HG02852 (cell line): ENCODE data around the gene ST8SIA3.

Experiments
- ATAC-seq: cut with Tn5 transposase; IDR thresholded peaks from one replicate; pipeline ENCODE4 v1.9.1; 2021; ENCODE audit warnings: mild to moderate bottlenecking, moderate library complexity; ENCODE audit not compliant: unreplicated experiment

ST8SIA3 gene, protein sequence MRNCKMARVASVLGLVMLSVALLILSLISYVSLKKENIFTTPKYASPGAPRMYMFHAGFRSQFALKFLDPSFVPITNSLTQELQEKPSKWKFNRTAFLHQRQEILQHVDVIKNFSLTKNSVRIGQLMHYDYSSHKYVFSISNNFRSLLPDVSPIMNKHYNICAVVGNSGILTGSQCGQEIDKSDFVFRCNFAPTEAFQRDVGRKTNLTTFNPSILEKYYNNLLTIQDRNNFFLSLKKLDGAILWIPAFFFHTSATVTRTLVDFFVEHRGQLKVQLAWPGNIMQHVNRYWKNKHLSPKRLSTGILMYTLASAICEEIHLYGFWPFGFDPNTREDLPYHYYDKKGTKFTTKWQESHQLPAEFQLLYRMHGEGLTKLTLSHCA

DNA sequence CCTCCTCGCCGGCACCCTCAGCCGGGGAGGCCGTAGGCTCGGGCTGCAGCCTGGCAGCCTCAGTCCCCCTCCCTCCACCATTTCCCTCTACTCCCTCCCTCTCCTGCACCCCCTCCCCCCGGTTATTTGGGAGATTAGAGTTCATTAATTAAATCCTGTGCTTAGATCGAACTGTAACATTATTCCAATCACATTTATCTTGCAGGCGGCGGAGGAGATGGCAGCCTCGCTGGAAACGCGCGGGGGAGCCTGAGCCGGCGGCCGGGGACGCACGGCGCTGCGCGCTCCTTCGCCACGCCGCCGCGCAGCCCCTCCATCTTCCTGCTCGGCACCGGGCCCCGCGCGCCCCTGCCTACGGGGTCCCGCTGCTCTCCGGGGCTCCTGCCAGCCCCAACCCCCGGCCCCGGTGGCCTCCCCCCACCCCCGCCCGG, at the start of gene ST8SIA3:
Gene ST8SIA3, plus strand, starts transcription at position 287 of the 431 bp plus-strand sequence. CDS start 290 bp downstream, outside the sequence.
- ATAC-seq = no peak

DNA sequence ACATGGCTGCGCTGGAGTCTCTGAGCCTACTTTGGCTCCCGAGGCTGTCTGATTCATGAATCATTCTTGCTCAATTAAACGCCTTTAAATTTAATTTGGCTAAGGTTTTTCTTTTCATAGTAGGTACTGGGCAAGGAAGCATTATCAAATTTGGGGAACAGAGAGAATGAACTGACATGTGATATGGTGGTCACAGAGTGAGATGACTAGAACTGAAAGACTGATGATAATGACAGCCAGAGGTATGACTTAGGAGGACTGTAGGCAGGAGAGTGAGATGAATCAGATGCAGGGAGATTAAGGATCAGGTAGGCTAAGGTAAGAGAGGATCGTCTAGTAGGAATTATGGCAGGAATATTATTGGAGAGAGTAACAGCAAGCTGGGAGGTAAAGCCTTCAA, 40.9 kb upstream of the ST8SIA3 start:
- no peak for ATAC-seq

DNA sequence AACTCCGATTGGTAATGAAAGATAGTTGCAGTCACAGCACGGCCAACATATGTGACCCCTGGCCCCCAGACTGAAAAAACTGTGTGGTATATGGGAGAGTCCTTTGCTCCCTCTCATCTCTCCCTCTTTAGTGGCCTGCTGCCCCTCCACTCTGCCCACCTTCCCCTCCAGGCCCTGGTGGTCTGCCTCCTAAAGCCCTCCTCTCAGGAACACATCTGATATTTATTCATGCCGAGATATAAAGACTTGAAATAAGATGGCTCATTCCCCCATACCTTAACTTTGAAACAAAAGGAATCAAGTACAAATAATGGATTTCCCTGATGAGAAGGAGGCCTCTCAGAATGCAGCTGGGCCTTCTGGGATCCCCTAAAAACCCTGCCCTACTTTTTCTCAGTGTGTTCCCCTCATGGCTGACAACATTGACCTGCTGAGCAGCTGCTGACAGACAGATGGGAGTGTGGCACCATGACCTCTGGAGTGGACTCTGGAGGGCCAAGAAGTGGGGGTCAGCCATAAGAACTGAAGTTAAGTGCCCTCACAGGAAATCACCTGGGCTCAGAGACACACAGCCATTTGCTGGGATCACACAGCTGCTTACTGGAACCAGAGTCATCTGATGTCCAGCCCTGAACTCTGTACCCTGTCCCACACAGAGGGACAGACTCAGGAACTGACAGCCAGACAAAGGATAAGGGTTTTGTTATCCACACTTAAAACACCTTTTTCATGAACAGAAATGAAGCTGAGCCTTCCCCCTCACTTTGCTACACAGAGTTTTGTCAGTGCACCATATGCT, 39.8 kb upstream of the ST8SIA3 start:
- ATAC-seq = no peak

DNA sequence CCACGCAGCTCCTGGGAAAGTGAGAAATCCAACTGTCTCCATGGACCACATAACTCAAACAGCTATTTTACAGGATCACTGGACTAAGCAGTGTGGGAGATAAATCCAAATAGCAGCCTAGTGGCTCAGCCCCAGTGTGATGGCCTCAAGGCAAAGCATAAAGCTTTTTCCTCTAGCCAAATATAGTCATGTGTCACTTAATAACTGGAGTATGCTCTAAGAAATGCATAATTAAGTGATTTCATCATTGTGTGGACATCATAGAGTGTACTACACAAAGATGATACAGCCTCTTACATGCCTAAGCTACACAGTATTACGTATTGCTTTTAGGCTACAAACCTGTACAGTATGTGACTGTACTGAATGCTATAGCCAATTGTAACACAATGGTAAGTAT, 31.8 kb upstream of the ST8SIA3 start:
- no peak for ATAC-seq

DNA sequence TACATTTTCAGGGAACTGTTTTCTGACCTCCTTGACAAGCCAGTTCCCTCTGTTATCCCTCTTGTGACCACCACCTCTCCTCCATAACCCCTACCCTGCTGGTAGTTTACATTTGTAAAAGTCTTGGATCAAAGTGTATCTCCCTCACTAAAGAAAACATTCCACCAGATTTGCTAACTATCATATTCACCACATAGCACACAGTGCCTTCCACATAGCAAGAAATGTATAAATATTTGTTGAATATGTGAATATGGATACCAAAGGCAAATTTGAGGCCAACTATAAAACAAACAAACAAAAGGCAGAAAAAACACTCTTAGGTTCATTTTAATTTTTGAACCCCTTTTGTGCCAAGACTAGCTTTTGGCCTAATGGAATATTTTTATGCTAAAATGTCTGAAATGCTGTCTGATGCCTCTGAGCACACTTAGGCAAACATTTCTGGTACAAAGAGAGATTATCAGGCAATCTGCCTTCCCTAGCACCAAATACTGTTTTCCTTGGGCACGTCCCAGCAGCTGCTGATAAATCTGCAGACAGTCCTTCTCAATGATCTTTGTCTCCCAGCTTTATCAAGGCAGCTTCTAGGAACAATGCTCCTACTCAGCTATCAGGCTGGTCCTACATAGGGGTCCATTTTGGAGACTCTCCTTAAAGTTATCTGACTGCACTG, 26.7 kb upstream of the ST8SIA3 start:
- ATAC-seq = no peak

DNA sequence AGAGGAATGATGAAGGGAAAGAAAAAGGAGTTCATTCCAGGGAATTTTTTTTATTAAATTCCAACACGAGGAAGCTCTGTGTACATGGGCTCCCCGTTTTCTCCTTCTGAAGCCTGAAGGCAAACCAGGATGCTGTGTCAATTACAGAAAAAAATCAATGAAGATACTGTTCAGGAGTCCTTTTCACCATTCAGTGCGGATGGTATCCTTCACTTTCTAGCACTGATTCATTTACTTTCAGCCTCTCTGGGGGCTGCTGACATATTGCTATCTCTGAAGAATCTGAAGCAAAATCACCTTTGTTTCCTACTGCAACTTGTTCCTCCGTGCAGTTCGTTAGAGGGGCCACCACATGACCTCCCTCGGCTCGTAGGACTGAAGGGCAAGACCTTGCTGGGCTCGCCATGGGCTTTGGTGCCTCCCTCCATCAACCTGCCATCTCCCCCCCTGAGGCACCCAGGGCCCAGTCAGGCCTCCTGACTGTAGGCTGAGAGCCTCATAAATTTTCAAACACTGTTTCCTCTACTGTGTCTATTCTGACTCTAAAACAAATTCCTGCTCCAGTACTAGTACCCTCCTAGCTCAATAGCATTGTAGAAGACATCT, 25.5 kb upstream of the ST8SIA3 start:
- ATAC-seq = no peak

DNA sequence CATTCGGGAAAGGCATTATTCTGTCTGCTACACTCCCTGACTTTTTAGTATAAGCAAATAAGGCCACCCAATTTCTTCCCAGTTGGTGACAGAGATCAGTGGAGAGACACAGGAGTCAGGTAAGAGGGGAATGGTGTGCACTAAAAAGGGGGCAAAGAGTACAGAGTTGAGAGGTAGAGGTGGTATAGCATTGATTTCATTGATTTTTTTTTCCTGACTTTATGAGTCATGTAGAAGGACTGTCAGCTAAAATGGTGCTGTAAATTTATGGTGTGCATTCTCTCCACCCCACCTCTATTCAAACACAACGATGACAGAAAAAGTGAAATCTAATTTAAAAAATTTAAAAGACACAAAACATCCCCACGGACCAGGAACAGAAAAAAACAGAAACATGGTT, 23.7 kb upstream of the ST8SIA3 start:
- ATAC-seq = no peak

DNA sequence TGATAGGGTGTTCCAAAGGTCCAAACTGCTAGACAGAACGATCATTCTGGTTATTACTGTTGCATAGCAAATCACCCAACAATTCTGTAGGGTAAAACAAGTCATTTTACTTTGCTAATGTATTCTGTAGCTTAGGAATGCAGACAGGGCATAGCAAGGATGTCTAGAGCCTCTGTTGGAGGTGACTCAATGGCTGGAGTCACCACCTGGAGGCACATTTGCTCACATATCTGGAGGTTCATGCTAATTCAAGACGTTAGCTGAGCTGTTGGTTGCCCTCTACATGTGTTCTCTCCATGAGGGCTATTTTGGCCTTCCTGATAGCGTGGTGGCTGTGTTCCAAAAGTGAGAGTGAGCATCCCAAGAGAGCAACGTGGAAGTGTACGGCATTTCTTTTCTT, 22.5 kb upstream of the ST8SIA3 start:
- ATAC-seq = no peak

DNA sequence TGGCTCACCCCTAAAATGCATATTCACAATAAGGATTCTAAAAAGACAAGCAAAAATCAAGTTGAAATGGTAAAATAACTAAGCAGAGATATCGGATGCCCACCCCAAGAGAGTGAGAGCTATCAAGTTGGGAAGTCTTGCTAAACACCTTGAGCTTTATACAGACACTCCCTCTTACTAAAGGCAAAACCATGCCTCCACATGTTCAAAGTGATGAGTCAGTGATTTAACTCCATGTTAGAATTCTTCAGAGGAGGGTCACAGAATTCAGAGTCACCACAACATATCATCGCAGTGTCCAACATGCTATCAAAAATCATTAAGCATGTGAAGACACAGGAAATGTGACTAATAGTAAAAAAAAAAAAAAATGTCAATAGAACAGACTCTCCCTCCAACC, 20.6 kb upstream of the ST8SIA3 start:
- ATAC-seq = no peak

DNA sequence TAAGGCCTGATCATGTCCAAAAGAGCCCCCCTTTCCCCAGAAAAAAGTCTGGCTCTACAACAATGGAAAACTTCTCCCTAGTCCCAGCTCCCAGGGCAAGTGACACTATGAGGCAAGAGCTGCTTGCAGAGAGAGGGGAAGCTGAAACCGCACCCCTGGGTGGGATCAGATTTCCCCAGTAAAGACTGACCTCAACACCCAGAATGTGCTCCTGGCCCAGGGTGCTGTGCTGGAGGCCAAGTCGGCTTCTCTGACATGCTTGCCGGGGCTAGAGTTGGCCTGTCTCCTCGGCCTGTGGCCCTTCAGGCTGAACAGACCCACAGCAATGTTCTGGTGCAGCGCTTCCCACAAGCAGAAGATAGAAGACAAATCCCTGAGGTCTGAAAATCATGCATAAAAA, 18.4 kb upstream of the ST8SIA3 start:
- no peak for ATAC-seq

DNA sequence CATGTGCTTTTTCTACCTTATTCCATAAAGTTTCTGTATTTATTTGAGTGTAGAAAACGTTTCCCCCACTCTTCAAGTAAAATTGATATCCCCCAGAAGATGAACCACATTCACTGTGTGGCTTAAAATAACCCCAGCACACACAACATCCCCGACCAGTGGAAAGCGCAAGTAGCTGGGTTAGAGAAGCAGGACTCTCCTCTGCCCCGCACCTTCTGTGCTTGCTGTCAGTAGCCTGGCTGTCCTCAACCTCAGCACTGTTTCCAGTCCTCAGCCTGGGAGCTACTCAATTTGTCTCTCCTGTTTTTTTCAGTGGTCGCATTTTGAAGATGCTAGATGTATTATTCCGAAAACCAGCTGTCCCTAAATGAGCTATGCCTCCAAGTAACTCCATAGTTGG, 18.0 kb upstream of the ST8SIA3 start:
- ATAC-seq = no peak

DNA sequence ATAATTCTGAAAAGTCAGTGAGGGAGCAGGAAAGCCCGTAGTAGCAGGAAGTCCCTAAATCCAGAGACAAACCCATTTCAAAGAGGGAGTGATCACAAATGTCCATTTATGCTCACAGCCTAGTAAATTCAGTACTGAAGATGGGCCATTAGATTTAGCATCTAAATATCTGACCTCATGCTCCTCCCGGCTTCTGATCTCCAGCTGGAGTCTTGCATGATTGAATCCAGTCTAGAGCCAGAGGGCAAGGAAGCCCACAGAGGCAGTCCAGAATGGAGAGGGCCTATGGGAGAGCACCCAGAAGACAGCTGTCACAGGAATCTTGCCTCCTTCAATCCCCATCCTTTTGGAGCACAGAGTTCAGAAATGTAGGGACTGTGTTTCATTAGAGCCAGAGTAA, 16.0 kb upstream of the ST8SIA3 start:
- ATAC-seq = no peak

DNA sequence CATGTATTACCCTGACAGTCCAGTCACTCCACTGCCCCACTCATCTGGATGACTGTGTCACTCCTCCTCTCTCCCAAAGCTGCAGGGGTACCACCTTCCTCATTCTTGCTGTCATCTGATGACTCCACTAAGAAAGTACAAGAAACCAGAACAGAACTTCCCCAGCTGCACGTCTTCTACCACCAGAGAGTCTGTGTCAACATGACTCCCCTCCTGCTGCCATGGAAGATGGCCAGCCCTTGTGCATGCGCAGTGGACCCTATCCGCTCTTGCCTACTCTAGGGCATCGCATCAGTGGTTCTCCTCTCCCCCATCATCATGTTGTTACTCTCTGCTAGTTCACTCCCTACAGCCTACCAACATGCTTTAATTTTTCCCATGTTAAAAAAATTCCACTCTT, 14.5 kb upstream of the ST8SIA3 start:
- no peak for ATAC-seq

DNA sequence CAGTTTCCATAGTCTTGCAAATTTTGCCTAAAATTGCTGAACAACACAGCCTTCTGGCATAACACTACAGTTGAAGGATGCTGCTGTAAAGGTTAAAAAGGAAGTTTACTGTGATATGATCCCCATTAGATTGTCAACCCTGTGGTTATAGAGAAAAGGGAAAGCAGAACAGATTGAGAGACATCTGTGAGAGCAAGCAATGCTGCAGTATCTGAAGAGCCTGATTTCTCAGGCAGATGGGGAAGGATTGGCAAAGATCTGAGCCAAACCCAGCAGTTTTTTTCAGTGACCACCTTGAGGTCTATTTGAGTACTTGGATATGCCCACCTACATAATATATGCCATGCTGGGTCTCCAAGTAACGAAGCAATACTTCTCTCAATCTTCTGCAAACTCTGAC, 8.5 kb upstream of the ST8SIA3 start:
- ATAC-seq = no peak

DNA sequence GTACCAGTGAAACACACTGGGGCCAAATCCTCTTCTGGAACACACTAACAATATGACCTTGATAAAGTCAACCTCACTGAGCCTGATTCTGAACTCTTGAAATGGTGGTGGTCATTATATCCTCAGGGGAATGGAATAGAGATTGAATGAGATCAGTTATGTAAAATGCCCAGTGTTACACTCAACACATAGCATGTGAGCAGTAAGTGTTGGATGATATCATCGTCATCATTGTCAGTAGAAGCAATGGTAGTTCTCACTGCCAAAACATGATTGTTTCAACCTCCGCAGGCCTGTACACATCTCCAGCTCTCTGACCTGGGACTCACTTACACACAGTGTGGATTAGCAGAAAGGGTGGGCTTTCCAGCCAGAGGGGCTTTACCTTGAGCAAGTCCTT, 5.5 kb upstream of the ST8SIA3 start:
- no peak for ATAC-seq

DNA sequence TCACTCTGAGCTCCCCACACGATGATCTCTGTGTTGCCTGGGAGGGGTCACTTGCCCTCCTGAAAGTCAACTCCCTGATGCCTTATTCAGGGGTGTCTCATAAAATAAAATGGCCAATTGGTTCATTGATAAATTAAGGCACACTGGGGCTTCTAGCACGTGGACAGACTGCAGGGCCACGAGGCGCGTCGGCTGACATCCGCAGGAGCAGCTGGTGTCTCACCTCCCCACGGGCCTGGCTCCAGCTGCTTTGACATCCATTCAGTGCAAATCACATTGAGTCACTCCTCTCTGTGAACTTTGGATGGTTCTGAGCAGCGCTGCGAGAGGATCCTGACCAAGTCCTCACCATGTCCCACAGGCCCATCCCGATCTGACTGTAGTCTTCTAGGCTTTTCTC, 4.6 kb upstream of the ST8SIA3 start:
- no peak for ATAC-seq

DNA sequence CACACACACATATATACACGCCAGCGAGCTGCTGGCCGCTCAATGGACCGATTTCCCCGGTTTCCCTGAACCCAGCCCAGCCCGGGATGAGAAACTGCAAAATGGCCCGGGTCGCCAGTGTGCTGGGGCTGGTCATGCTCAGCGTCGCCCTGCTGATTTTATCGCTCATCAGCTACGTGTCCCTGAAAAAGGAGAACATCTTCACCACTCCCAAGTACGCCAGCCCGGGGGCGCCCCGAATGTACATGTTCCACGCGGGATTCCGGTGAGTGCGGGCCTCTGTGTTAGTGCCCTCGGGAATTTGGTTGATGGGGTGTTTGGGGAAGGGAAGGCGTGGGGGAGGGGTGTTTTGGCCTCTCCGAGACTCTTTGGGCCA, 392 bp downstream of the ST8SIA3 start:
- no peak for ATAC-seq

DNA sequence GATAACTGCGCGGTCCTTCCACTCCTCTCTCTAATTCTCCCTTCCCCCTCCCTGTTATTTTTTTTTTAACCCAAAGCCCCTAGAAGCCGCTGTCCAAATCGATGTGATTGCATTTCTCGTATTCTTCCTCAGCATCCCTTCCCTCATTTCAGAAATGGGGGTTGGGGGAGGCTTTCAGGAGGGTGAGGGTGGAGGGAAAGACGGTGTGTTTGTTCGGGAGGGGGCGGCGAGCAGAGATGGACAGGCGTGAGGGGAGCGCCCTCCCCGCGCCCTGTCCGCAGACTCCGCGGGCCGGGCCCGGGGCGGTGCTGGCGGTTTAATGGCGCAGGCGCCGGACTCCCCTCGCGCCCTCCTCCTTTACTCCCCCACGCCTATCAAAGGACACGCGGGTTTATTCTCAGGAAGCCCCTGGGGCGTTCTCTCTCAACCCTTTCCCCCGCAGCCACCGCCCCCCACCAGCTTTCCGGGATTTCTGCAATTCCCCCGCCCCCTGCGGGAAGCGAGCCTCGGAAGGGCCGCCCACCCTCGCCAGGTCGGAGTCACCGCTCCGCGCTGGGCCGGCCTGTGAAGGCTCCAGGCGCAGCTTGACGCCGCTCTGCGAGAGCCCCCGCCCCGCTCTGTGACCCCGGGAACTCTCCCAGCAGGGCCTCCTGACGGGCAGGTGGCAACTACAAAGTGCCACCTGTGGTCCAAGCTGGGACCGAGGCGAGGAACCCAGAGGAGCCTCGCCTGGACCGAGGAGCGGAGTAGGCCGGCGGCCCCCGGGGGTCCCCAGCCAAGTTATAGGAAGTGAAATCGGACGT, 981 bp downstream of the ST8SIA3 start:
- ATAC-seq = no peak

DNA sequence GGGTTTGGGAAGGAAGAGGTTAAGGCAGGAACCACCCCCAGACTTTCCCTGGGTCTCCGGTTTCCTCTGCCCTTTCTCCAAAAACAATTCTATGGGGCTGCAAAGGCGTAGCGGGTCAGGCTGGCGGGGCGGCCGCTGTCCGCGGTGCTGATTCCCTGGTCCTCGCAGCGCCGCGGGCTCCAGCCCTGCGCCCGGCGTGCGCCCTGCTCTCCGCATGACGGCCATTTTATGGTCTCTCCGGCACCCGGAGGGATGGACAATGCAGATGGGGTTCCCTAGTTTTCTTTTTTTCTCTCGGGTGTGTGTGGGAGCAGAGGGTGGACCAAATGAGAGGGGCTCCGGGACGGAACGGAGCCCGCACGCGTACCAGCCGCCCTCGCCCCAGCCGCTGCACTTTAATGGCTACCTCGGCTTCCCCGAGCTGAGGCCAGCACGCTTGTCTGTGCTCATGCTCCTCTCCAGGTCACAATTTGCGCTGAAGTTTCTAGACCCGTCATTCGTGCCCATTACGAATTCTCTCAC, 1.6 kb downstream of the ST8SIA3 start:
- ATAC-seq = no peak

DNA sequence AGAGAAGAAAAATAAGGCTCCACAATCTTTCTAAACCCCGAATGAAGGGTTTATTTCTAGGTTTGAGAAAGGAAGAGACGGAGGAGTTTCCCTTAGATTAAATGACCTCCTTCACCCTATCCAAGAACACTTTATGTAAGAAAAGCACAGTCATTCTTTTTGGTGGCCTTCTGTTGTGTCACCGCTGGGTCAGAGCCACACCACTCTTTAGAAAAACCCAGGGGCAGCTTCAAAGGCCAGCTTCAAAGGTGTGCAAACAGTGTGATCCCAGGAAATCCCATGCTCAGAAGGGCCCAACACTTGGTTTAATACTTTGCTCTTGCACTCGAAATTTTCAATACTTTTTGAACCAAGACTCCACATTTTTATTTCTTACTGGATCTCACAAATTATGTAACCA, 7.1 kb downstream of the ST8SIA3 start:
- no peak for ATAC-seq
